SK-N-SH (cell line): Measurements from ENCODE around the gene ZNF816. TPM values are rescaled to one million over a fixed set of nuclear protein-coding genes. Genes with fewer than 3 reads are reported as not detected.

Experiments
- CTCF ChIA-PET: fragments of 300-600, 350-600 bp; formaldehyde crosslinking; extraction: SDS; loops from one replicate; lab custom pipeline; 2021; lab: Yijun Ruan, JAX
- POLR2A ChIA-PET: fragments of 350-600 bp; sonication (Branson Sonifier 250); formaldehyde crosslinking; extraction: SDS; loops from one replicate; lab custom pipeline; 2020; ENCODE audit warnings: antibody characterized with exemption, inconsistent platforms; lab: Yijun Ruan, JAX
- DNase-seq: peaks from one replicate; pipeline ENCODE4 v3.0.0; 2012
- H2AFZ ChIP-seq: fragments of 200-600 bp; sonication (generic); 2 replicates; pipeline ENCODE4 v1.8.1; 2016; ENCODE audit warnings: antibody characterized with exemption, mild to moderate bottlenecking, low read depth
- H3F3A ChIP-seq: fragments of 200-600 bp; sonication (generic); replicated peaks from 2 replicates; pipeline ENCODE3; 2016; ENCODE audit warnings: antibody characterized with exemption, mild to moderate bottlenecking; ENCODE audit not compliant: insufficient read depth
- H3K27ac ChIP-seq, 2 experiments: fragments of 200-500 bp in 1 of 2; fragments of 200-600 bp in 1 of 2; sonication (Bioruptor generic) in 1 of 2; sonication (generic), shearing (Covaris generic) in 1 of 2; 2 replicates each; pipeline versions ENCODE4 v1.5.1 to v1.6.1; 2014 to 2016; ENCODE audit warnings: low read depth in 2 of 2, inconsistent platforms in 1 of 2, low read length in 1 of 2, mild to moderate bottlenecking in 1 of 2, mixed read lengths in 1 of 2
- H3K27me3 ChIP-seq: fragments of 200-600 bp; sonication (generic), shearing (Covaris generic); 2 replicates; pipeline ENCODE4 v1.6.1; 2016; ENCODE audit warnings: mixed run types; ENCODE audit not compliant: insufficient read depth
- H3K36me3 ChIP-seq, 2 experiments: fragments of 200-500 bp in 1 of 2; fragments of 200-600 bp in 1 of 2; sonication (Bioruptor generic) in 1 of 2; sonication (generic) in 1 of 2; replicated peaks in 1 of 2; 2 replicates each; pipeline versions ENCODE3 to v1.5.1; 2014 to 2016; ENCODE audit warnings: low read length in 1 of 2, mild to moderate bottlenecking in 1 of 2; ENCODE audit not compliant: insufficient read depth in 2 of 2, control insufficient read depth in 1 of 2
- H3K4me1 ChIP-seq, 2 experiments: fragments of 200-500 bp in 1 of 2; fragments of 200-600 bp in 1 of 2; sonication (Bioruptor generic) in 1 of 2; sonication (generic), shearing (Covaris generic) in 1 of 2; 2 replicates each; pipeline versions ENCODE4 v1.5.1 to v1.6.1; 2014 to 2016; ENCODE audit warnings: low read depth in 1 of 2, low read length in 1 of 2, mixed run types in 1 of 2; ENCODE audit not compliant: insufficient read depth in 2 of 2, control insufficient read depth in 1 of 2
- H3K4me2 ChIP-seq: fragments of 200-600 bp; sonication (generic), shearing (Covaris generic); 2 replicates; pipeline ENCODE4 v1.6.1; 2017; ENCODE audit warnings: mixed run types
- H3K4me3 ChIP-seq, 2 experiments: fragments of 200-500 bp in 1 of 2; fragments of 200-600 bp in 1 of 2; sonication (Bioruptor generic) in 1 of 2; sonication (generic), shearing (Covaris generic) in 1 of 2; 2 replicates each; pipeline versions ENCODE4 v1.5.1 to v1.8.1; 2014 to 2016; ENCODE audit warnings: low read depth in 2 of 2, inconsistent platforms in 1 of 2, low read length in 1 of 2, mild to moderate bottlenecking in 1 of 2, mixed read lengths in 1 of 2, moderate library complexity in 1 of 2
- H3K79me2 ChIP-seq: fragments of 200-600 bp; sonication (generic); 2 replicates; pipeline ENCODE4 v1.8.1; 2017; ENCODE audit warnings: mild to moderate bottlenecking; ENCODE audit not compliant: insufficient read depth
- H3K9ac ChIP-seq: fragments of 200-600 bp; sonication (generic); 2 replicates; pipeline ENCODE4 v1.6.1; 2017; ENCODE audit warnings: mixed run types
- H3K9me2 ChIP-seq: fragments of 200-600 bp; sonication (generic); 2 replicates; pipeline ENCODE4 v1.6.1; 2017; ENCODE audit warnings: mixed run types
- H3K9me3 ChIP-seq: fragments of 200-600 bp; sonication (generic); 2 replicates; pipeline ENCODE4 v1.6.1; 2017; ENCODE audit warnings: mixed run types, mild to moderate bottlenecking, moderate library complexity
- H4K20me1 ChIP-seq: fragments of 200-600 bp; sonication (generic); 2 replicates; pipeline ENCODE4 v1.6.1; 2017; ENCODE audit warnings: mild to moderate bottlenecking, mixed run types; ENCODE audit not compliant: insufficient read depth
- ELF1 ChIP-seq: IDR thresholded peaks from 2 replicates; pipeline ENCODE4 v1.4.0; 2012
- EP300 ChIP-seq, 2 experiments: IDR thresholded peaks; 2 replicates each; pipeline versions ENCODE4 v1.4.0 to v1.6.1; 2012; ENCODE audit warnings: borderline replicate concordance in 1 of 2, low read depth in 1 of 2, low read length in 1 of 2
- FOSL2 ChIP-seq: IDR thresholded peaks from 2 replicates; pipeline ENCODE4 v1.4.0; 2012; ENCODE audit warnings: low read depth, mild to moderate bottlenecking, moderate library complexity, borderline replicate concordance
- FOXJ3 ChIP-seq: sonication (generic); formaldehyde crosslinking; IDR thresholded peaks from 2 replicates; pipeline ENCODE4 v1.5.1; 2020; ENCODE audit warnings: mild to moderate bottlenecking, missing genetic modification reagents
- GATA2 ChIP-seq: sonication (generic); formaldehyde crosslinking; IDR thresholded peaks from 2 replicates; pipeline ENCODE4 v1.5.0; 2020; ENCODE audit warnings: mild to moderate bottlenecking, missing genetic modification reagents
- JUND ChIP-seq: IDR thresholded peaks from 2 replicates; pipeline ENCODE4 v1.4.0; 2012
- MEF2A ChIP-seq: IDR thresholded peaks from 2 replicates; pipeline ENCODE4 v1.4.0; 2012; ENCODE audit warnings: low read depth, borderline replicate concordance
- MXI1 ChIP-seq: IDR thresholded peaks from 2 replicates; pipeline ENCODE4 v1.6.1; 2012; ENCODE audit warnings: mild to moderate bottlenecking, low read depth, low read length, improper control_type of control experiment
- NFIC ChIP-seq: IDR thresholded peaks from 2 replicates; pipeline ENCODE4 v1.4.0; 2012; ENCODE audit warnings: borderline replicate concordance
- NRF1 ChIP-seq: IDR thresholded peaks from 2 replicates; pipeline ENCODE4 v1.6.1; 2012; ENCODE audit warnings: low read depth, mild to moderate bottlenecking, low read length
- POLR2AphosphoS5 ChIP-seq: IDR thresholded peaks from 2 replicates; pipeline ENCODE4 v1.6.1; 2012; ENCODE audit warnings: low read depth, low read length
- RAD21 ChIP-seq: IDR thresholded peaks from 2 replicates; pipeline ENCODE4 v1.6.1; 2012; ENCODE audit warnings: mild to moderate bottlenecking, low read length
- RCOR1 ChIP-seq: fragments of 150-350 bp; IDR thresholded peaks from 2 replicates; pipeline ENCODE4 v1.6.1; 2017; ENCODE audit warnings: antibody characterized with exemption, low read length
- RXRA ChIP-seq: IDR thresholded peaks from 2 replicates; pipeline ENCODE4 v1.4.0; 2012; ENCODE audit warnings: low read depth, mild to moderate bottlenecking, borderline replicate concordance
- SIN3A ChIP-seq: IDR thresholded peaks from 2 replicates; pipeline ENCODE4 v1.6.1; 2012; ENCODE audit warnings: low read depth, mild to moderate bottlenecking, low read length, moderate library complexity, borderline replicate concordance
- SMC3 ChIP-seq: IDR thresholded peaks from 2 replicates; pipeline ENCODE4 v1.6.1; 2012; ENCODE audit warnings: low read depth, low read length, improper control_type of control experiment
- TCF12 ChIP-seq: IDR thresholded peaks from 2 replicates; pipeline ENCODE4 v1.4.0; 2012
- TEAD4 ChIP-seq: IDR thresholded peaks from 2 replicates; pipeline ENCODE4 v1.4.0; 2012; ENCODE audit warnings: mild to moderate bottlenecking, borderline replicate concordance; ENCODE audit not compliant: insufficient read depth
- WGBS: methylation state at CpG from one replicate; pipeline ENCODE4 v1.1.6; 2017; ENCODE audit warnings: low lambda C conversion rate; 5-methylcytosine and 5-hydroxymethylcytosine counted together
- polyA plus RNA-seq, 3 experiments: library from polyadenylated mRNA; depleted of rRNA; stranded (reverse); fragments of >200 nt; gene quantifications; 2 replicates each; pipeline ENCODE4 v1.2.3, GENCODE V29; 2012
- TF ChIP-seq, protein P1 (sequence below): fragments of 150-350 bp; IDR thresholded peaks from 2 replicates; pipeline ENCODE4 v1.6.1; 2016; ENCODE audit warnings: mild to moderate bottlenecking, low read depth, low read length
- TF ChIP-seq, protein P2 (sequence below): fragments of 150-350 bp; IDR thresholded peaks from 2 replicates; pipeline ENCODE4 v1.6.1; 2017; ENCODE audit warnings: antibody characterized with exemption, low read length, low read depth, borderline replicate concordance
- TF ChIP-seq, protein P3 (sequence below): IDR thresholded peaks from 2 replicates; pipeline ENCODE4 v1.4.0; 2012; ENCODE audit warnings: low read depth
- TF ChIP-seq, protein P4 (sequence below): fragments of 200-600 bp; sonication (generic); IDR thresholded peaks from 2 replicates; pipeline ENCODE4 v1.6.1; 2017; ENCODE audit warnings: antibody characterized with exemption, mild to moderate bottlenecking, moderate library complexity

ZNF816 gene
- polyA plus RNA-seq, 1 of the 3 experiments (the other 2 are of a cell fraction) = 1.8 TPM

DNA sequence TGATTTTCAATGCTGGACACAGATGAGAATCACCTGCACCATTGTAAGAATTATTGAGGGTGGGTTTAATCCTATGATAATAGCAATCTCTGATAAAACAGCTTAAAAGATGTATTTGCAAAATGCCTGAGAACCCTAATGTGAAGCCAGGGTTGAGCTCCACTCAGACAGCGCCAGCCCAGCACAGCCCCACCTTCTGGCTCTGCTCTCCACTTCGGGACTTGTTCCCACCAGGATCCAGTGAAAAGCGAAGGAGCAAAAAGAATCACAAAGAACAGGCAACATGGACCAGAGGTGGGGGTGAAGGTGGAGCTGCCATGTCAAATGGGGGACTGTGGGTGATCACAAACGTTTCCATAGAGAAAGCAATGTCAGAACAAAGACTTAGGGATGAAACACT, 18.6 kb upstream of the ZNF816 start:
- no peaks in the 10 kb centered on the region for H3K36me3 ChIP-seq
- no peak overlapping the region for H3K27ac ChIP-seq
- H3K4me2 ChIP-seq = no peak overlapping the region
- H3K4me1 ChIP-seq = no peaks in the 10 kb centered on the region
- POLR2A ChIA-PET = no interaction called here
- no peaks in the 10 kb centered on the region for H4K20me1 ChIP-seq
- H3K9ac ChIP-seq = no peak overlapping the region
- H3K27me3 ChIP-seq = no peaks in the 10 kb centered on the region
- WGBS = 16% methylated on average over 4 of the region's 4 CpGs
- H2AFZ ChIP-seq = no peak overlapping the region
- H3F3A ChIP-seq = no peaks in the 10 kb centered on the region
- H3K9me2 ChIP-seq = no peaks in the 10 kb centered on the region
- no peak for TF ChIP-seq SIN3A
- no peak for TF ChIP-seq EP300 (IDR thresholded peaks at IDR 0.05; ENCODE audit: borderline replicate concordance in 1 of 2, low read depth in 1 of 2, low read length in 1 of 2)
- no peak for TF ChIP-seq MEF2A
- no peak for TF ChIP-seq TCF12
- no peak for TF ChIP-seq GATA2 (CRISPR knock-in tag)
- TF ChIP-seq, protein P1, sequence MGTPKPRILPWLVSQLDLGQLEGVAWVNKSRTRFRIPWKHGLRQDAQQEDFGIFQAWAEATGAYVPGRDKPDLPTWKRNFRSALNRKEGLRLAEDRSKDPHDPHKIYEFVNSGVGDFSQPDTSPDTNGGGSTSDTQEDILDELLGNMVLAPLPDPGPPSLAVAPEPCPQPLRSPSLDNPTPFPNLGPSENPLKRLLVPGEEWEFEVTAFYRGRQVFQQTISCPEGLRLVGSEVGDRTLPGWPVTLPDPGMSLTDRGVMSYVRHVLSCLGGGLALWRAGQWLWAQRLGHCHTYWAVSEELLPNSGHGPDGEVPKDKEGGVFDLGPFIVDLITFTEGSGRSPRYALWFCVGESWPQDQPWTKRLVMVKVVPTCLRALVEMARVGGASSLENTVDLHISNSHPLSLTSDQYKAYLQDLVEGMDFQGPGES = no peak
- TF ChIP-seq FOXJ3 (CRISPR knock-in tag) = no peak
- TF ChIP-seq NFIC = no peak
- TF ChIP-seq, protein P2, sequence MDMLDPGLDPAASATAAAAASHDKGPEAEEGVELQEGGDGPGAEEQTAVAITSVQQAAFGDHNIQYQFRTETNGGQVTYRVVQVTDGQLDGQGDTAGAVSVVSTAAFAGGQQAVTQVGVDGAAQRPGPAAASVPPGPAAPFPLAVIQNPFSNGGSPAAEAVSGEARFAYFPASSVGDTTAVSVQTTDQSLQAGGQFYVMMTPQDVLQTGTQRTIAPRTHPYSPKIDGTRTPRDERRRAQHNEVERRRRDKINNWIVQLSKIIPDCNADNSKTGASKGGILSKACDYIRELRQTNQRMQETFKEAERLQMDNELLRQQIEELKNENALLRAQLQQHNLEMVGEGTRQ = no peak
- no peak for TF ChIP-seq ELF1
- no peak for TF ChIP-seq NRF1
- TF ChIP-seq RCOR1 = no peak
- H3K4me3 ChIP-seq = no peak overlapping the region
- H3K79me2 ChIP-seq = no peaks in the 10 kb centered on the region
- CTCF ChIA-PET = interaction anchor here (2.3 kb wide), 1 partner anchor 12 kb away, joined by 7 read pairs; no protein-coding TSS in a partner anchor
- DNase-seq = no peak
- H3K9me3 ChIP-seq = no peaks in the 10 kb centered on the region

DNA sequence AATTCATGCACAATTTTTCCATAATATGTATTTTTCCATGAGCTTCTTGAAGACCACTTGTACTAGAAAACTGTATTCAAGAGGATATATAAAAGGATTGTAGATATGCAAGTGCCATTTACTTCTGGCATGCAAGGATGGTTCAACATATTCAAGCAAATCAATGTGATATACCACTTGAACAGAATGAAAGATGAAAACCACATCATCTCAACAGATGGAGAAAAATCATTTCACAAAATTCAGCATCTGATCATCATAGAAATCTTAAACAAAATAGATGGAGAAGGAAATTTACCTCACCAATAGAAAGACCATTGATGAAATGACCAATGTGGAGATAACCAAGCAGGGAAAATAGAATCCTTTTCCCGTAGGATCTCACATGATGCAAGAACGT, 5.1 kb upstream of the ZNF816 start:
- H3K27me3 ChIP-seq = no peaks in the 10 kb centered on the region
- no peaks in the 10 kb centered on the region for H3K36me3 ChIP-seq
- ChIA-PET POLR2A (no interaction called here), CTCF (no interaction called here)
- DNase-seq = no peak
- H3K9me3 ChIP-seq = no peaks in the 10 kb centered on the region
- TF ChIP-seq, protein P3, sequence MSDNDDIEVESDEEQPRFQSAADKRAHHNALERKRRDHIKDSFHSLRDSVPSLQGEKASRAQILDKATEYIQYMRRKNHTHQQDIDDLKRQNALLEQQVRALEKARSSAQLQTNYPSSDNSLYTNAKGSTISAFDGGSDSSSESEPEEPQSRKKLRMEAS = no peak
- TF ChIP-seq EP300 (IDR thresholded peaks at IDR 0.05; ENCODE audit: borderline replicate concordance in 1 of 2, low read depth in 1 of 2, low read length in 1 of 2) (no peak), TEAD4 (no peak), MXI1 (no peak), TCF12 (no peak), RXRA (no peak), NRF1 (no peak), MEF2A (no peak), ELF1 (no peak), POLR2AphosphoS5 (no peak), FOSL2 (no peak), NFIC (no peak), RAD21 (no peak), SMC3 (no peak), JUND (no peak), GATA2 (CRISPR knock-in tag) (no peak), FOXJ3 (CRISPR knock-in tag) (no peak), SIN3A (no peak)
- TF ChIP-seq, protein P2 = no peak
- TF ChIP-seq, protein P4, sequence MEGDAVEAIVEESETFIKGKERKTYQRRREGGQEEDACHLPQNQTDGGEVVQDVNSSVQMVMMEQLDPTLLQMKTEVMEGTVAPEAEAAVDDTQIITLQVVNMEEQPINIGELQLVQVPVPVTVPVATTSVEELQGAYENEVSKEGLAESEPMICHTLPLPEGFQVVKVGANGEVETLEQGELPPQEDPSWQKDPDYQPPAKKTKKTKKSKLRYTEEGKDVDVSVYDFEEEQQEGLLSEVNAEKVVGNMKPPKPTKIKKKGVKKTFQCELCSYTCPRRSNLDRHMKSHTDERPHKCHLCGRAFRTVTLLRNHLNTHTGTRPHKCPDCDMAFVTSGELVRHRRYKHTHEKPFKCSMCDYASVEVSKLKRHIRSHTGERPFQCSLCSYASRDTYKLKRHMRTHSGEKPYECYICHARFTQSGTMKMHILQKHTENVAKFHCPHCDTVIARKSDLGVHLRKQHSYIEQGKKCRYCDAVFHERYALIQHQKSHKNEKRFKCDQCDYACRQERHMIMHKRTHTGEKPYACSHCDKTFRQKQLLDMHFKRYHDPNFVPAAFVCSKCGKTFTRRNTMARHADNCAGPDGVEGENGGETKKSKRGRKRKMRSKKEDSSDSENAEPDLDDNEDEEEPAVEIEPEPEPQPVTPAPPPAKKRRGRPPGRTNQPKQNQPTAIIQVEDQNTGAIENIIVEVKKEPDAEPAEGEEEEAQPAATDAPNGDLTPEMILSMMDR = no peak
- 36% methylated on average over 2 of the region's 2 CpGs for WGBS
- H3K4me2 ChIP-seq = no peak overlapping the region
- H3K9ac ChIP-seq = no peak overlapping the region
- H3K27ac ChIP-seq = no peak overlapping the region
- H2AFZ ChIP-seq = no peak overlapping the region
- no peak overlapping the region for H3K4me3 ChIP-seq
- no peaks in the 10 kb centered on the region for H3K79me2 ChIP-seq
- peaks cover 0 to 5% of the 10 kb centered on the region in 2 experiments; a peak in 2 of 4 replicates for H3K4me1 ChIP-seq
- H3F3A ChIP-seq = no peaks in the 10 kb centered on the region
- H4K20me1 ChIP-seq = no peaks in the 10 kb centered on the region
- no peaks in the 10 kb centered on the region for H3K9me2 ChIP-seq
